Superior temporal gyrus (tissue), 1 donor: Measurements from ENCODE around the gene ASB14.
A peak's percentile ranks its signal among the peaks of the same experiment; 100 is the strongest.

Source experiments
- DNase-seq: peaks from one replicate; pipeline ENCODE4 v3.0.0-alpha.2; 2016; ENCODE audit errors: extremely low spot score

The ASB14 gene

DNA sequence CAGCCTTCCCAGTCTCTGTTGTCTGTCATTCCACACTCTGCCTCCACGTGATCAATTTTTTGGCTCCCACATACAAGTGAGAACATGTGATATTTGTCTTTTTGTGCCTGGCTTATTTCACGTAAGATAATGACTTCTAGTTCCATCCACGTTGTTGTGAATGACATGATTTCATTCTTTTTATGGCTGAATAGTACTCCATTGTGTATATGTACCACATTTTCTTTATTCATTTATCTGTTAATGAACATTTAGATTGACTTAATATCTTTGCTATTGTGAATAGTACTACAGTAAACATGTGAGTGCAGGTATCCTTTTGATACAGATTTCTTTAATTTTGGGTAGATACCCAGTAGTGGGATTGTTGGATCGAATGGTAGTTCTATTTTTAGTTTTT, 31.4 kb downstream of the ASB14 start:
- no peak for DNase-seq

DNA sequence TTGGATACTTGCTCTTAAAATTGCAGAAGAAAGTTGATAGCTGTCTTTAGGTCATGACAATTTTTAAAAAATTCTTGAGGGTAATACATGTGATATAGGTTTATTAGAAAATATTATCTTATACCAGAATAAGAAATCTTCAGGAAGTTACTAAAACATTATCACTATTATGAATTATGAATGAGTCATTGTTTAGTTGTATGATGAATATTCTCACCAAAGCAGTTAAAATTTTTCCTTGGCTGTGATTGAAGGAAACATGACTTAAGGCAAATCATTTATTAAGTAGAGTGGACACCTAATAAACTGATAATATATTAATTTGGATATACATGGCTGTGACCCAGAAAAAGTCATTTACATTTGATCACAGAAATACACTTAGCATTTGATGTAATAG, 34.8 kb downstream of the ASB14 start:
- DNase-seq: no peak

DNA sequence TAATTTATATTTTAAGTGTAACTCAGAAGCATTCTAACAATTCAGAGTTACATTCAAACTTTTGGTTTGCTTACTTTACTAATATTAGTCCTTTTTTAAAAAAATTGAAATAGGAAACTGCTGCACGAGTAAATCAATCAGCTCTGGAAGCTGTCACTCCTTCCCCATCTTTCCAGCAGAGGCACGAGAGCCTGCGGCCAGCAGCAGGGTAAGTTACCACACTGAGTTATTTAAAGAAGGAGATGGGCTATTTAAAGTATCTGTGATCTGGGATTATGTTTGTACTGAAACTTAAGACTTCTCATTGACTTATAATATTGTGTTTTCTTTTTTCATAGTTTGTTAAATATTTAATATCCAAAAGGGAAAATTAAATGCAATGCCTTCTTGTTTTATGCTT, 35.6 kb downstream of the ASB14 start:
- no peak for DNase-seq

DNA sequence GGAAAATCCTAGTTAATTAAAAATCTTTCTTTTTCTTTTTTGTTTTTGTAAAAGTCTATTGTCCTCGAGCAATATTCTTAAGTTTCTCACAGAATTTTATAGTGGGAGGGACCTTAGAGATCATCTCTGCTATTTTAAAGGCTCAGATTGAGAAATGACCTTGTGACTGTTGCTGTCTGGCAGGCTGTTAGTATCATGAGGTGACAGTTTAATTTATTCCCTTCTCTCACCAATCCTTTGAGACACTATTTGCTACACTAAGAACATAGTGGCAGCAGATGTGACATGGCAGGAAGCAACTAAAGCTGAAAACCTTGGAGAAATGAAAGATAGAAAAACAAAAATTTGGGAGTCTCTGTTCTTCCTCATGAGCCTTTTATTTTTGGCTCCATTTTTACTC, 40.1 kb downstream of the ASB14 start:
- no peak for DNase-seq

DNA sequence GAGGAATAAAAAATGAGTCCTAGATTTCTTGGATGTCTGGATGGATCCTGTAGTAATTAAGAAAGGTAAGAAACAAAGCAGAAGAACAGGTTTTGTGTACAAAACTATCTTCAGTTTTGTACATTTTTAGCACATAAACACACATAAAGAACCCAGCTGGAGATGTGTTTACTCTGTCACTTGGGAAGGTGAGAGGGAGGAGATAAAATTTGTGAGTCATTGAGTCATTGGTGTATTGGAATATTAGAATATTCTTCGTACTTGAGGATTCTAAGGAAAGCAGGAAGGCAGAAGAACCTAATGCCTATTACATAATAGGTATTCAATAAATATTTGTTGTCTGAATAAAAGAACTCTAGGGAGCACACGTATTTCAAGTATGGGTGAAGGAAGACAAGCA, 47.5 kb downstream of the ASB14 start:
- no peak for DNase-seq

DNA sequence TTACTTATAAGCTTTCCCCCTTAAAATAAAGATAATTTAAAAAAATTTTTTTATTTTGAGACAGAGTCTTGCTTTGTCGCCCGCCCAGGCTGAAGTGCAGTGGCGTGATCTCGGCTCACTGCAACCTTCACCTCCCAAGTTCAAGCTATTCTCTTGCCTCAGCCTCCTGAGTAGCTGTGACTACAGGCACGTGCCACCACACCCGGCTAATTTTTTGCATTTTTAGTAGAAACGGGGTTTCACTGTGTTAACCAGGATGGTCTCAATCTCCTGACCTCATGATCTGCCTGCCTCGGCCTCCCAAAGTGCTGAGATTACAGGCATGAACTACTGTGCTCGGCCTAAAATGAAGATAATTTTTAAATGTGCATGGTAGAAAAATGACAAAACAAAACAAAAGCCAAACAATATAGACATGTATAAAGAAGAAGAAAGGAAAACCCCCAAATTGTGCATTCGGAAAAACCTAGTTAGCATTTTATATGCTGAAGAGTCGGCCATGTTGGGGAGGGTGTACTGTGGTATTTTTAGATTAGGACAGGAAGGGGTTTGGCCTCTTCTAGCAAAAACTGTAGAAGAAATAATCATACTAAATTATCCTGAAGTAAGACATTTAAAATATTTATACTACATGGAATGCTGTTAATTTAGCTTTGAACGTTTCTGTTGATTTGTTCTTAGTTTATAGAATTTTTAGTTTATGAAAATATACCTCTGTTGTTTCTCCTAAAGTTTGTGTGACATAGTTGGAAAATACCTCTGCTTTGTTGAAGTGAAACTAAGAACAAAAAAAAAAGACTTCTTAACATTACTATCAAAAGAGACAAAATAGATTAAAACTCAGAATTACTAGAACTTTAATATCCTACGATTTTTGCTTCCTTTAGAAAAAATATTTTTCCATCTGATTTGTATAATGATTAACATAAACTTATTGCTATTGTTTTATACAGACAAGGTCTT, 57.6 kb downstream of the ASB14 start:
- no peak for DNase-seq

DNA sequence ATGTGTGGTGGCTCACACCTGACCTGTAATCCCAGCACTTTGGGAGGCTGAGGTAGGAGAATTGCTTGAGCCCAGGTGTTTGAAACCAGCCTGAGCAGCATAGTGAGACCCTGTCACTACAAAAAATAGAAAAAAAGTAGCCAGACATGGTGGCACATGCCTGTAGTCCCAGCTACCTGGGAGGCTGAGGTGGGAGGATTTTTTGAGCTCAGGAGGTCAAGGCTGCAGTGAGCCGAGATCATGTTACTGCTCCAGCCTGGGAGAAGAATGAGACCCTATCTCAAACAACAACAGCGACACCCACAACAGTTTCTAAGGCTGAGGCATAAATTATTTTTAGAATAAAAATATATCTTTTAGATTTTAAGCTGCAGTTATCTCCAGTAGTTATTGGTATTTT, 58.7 kb downstream of the ASB14 start:
- DNase-seq: no peak

DNA sequence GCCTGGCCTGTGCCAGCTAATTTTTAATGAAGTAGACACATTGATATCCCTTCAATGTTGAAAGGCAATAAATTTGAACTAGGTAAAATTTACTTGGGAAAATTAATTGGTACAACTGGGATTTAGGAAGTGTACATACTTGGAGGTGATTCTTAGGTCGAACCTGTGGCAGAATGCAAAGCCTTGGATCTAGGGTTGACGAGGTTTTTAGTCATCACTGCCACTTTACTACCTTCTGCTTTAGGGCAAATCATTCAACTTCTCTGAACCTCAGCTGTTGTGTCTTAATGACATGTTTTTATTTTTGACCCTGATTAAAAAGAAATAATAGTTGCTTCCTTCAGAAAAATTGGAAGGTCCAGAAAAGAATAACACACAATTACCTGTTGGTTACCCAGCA, 62.5 kb downstream of the ASB14 start:
- no peak for DNase-seq

DNA sequence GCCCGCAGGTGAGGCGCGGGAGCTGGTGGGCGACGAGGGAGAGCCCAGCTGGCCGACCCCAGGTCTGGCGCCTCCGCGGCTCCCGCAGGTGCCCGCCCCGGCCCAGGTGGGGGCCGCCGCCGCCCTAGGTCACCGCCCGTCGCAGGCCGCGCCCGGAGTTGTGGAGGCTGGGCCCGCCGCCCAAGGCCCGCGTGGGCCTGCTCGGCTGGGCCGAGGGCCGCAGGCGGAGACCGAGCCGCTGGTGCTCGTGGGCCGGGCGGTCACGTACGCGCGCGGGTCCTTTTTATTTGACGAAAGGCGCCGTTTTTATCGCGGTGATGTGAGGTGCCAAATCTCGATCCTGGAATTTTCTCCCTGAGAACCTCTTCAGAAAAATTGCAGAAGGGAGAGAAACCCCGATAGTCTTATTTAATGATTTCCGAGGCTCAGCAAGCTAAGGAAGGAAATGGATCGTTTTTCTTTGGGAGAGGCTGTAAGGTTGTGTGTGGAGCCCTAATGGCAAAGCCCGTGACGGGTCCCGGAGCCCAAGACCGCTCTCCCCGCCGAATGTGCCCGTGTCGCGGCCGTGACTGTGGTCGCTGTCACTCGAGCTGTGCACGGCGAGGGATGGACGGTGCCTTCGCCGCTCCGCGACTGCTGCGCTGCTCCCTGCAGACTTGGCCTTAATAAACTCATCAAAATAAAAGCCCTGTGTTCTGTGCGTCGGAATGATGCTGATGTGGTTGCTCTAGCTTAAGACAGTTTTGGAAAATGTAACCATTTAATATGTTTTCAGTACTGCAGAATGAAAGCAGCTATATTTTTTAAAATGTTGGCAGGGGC, 64.3 kb downstream of the ASB14 start:
- DNase-seq: peak; percentile 81

DNA sequence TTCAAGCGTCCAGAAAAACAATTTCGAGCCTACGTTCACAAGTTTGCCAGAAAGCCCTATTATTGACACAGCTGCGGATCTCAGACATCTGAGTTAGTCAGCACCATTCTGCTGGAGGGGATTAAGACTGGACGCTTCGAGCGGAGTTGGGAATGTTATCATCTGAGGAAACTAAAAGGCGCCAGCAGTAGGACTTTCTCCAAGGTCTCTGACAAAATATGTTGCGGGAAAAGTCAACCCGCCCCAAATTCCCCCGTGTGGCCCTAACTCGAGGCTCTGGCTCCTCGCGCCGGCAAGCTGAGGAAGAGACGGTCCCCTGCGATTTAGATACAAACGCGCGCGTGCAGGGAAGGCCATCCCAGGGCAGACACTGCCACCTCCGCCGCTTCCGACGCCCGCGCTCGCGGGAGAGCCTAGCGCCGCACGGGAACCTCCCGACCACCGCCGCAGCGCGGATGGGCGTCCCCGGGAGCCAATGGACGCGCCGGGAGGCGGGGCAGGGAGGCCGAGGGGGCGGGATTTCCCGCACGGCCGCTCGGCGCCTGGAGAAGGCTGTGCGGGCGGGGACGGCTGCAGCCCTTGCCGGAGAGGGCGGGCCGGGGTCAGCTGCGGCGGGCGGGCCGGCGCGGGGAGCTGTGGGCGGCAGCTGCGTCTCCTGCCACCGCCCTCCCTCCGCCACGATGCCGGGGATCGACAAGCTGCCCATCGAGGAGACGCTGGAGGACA, 65.1 kb downstream of the ASB14 start, which contains the start of gene APPL1:
Gene APPL1 (plus strand): TSS at position 526 of the 726 bp plus-strand sequence. CDS start 155 bp downstream, at position 681.
- peak; percentile 93 for DNase-seq

DNA sequence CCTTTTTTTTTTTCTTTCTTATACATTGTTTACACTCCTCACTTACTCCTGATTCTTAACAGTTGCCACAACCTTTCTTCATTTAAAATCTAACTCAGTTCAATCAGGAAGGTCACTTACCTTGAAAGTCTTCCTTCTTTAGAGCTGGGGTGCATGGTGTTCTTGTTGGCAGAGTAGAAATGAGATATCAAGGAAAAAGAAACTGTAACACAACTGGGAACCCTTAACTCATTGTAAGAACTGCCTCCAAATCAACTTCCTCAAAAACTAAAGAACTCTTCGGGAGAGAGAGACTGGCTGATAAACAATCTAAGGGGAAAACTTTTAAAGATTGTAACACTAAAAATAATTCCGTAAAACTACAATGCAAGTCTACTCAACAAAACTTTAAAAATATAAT, 66.3 kb downstream of the ASB14 start:
- DNase-seq: peak; percentile 14

DNA sequence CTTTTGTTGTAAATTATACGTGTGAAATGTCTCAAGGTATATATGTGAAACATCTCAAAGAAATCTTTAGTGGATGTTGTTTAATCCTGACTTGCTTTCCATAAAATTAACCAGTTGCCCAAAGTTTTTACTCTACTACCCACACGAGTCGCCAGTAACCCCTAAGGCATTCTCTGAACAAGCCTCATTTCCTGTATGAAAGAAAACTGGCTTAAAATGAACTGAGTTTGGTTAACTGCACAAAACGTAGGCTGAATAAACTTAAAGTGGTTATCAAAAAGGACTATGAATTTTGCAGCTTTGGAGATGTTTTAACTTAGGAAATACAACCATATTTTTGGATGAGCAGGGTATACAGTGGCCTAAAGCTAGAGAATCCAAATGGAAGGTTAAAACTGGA, 67.6 kb downstream of the ASB14 start:
- no peak for DNase-seq

DNA sequence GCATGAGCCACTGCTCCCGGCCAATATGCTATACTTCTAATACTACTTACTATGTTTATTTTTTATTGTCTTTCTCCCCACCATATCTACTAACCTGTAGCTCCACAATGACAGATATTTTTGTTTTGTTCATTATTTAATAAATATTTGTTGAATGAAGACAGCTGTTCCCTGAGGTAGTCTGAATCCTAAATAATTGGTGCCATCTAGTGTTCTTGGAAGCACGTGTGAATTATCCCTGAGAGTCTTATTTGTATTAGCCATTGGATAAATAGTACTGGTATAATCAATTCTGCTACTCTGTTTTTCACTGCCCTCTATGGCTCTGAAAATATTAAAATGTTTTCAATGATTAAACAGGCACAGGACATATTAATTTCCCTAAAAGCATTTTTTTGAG, 70.6 kb downstream of the ASB14 start:
- DNase-seq: peak; percentile 38
